Stimulated activated CD8-positive, alpha-beta memory T cell treated with anti-CD3 and anti-CD28 coated beads, Interleukin-4, amount 100 ng/mL, for 4 hours (primary cell): ENCODE results near the gene UTS2.

Experiments used
- DNase-seq, 2 donors: peaks; one replicate each; pipeline ENCODE4 v3.0.0-alpha.2; 2020; ENCODE audit warnings: low read depth in 2 of 2, low spot score in 1 of 2

Gene UTS2

DNA sequence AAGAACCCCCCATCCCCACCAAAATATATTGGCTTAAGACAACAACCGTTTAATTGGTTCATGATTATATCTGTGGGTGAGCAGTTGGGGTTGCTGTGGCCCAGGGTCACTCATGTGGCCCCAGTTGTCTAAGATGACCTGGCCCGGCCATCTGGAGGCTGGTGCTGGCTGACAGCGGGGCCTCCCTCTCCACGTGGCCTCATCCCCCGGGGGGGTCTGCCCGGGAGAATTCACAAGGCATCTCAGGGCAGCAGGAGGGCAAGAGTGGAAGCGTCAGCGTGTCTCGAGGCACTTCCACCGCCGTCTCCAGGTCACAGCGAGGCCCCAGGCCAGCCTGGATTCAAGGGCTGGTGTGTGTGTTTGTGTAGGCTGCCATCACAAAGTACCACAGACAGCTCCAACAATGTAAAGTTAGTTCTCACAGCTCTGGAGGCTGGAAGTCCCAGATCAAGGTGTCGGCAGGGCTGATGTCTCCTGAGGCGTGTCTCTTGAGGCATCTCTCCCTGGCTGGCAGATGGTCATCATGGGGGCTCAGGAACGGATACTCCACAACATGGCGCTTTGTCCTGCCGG, 11.0 kb upstream of the UTS2 start:
- no peak for DNase-seq

DNA sequence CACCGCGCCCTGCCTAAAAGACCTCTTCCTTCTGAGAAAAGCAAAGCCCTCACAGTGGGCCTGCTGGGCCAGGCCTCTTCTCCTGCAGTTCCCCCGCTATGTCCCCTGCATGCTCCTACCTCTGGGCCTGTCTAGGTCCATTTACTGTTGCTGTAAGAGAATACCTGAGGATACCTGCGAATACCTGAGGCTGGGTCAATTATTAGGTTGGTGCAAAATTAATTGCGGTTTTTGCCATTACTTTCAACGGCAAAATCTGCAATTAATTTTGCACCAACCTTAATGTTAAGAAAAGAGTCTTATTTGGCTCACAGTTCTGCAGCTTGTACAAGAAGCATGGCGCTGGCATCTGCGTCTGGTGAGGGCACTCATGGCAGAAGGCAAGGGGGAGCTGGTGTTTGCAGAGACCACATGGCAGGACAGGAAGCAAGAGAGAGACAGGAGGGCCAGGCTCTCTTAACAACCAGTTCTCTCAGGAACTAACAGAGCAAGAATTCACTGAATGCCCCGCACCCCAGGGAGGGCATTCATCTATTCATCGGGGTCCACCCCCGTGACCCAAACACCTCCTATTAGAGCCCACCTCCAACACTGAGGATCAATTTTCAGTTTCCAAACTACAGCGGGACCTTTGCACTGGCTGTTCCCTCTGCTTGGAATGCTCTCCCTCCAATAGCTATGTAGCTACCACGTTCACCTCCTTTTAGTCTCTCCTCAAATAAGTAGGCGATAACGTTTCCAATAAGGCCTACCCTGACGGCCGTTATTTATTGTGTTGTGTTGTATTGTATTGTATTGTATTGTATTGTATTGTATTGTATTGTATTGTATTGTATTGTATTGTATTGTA, 9.6 kb upstream of the UTS2 start:
- DNase-seq, result no peak

DNA sequence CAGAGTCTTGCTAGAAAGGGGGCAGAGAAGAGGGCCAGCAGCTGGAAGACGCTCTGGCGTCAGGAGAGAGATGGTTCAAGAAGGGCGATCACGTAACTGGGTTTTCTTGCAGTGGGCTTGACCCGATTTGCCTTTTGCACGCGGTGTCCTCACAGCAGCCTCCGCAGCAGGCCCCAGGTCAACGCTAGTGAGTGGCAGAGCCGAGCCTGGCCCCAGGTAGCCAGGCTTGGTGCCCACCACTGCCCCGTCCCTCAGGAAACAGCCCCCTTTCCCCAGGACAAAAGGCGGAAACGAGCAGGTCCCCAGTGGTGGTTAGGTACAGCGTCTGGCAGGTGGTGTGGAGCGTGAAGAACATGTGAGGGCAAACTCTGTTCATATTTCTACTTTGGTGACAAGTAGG, 8.6 kb upstream of the UTS2 start:
- DNase-seq, result no peak

DNA sequence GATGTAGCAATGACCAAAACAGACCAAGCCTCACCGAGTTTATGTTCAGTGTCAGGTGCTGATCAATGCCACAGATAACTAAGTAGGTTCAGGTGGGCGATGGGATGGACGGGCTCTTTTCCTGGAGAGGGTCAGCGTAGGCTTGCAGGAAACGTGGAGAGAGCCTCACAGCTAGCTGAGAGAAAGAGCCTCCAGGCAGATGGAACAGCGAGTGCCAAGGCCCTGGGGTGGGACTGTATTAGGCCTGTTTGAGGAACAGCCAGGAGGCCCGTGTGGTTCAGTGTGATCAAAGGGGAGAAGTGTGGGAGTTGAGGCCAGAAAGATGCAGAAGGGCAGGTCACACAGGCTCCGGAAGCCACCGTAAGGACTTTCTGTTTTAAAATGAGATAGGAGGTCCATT, 7.3 kb upstream of the UTS2 start:
- no peak for DNase-seq

DNA sequence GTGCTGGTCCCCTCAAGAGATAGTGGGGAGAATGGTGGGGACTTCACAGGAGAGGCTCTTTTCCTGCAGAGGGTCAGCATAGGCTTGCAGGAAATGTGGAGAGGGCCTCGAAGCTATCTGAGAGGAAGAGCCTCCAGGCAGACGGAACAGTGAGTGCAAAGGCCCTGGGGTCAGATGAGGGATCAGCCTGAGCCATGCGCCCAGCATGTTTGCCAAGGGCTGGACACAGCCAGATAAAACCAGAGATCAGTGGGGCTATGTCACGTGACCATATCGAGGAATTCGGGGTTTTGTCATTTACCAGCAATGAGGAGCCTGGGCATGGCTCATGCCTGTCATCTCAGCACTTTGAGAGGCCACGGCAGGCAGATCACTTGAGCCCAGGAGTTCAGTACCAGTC, 6.5 kb upstream of the UTS2 start:
- no peak for DNase-seq

DNA sequence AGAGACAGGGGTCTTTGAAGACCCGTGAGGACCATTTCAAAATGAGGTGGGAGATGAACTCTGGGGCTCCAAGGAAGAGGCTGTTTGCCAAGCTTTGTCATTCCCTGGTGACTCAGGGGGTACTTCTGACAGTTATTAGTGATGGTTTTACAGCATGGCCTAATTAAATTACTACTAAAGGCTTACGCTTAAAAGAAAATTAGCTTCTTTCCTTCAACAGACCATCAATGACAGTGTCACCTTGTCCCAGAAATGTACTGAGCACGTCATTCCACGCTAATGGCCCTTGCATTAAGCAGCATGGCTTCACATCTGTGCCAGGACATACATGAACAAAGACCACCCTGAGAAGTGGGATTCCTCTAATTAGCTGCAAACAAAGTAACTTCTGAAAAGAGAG, 5.1 kb upstream of the UTS2 start:
- no peak for DNase-seq

DNA sequence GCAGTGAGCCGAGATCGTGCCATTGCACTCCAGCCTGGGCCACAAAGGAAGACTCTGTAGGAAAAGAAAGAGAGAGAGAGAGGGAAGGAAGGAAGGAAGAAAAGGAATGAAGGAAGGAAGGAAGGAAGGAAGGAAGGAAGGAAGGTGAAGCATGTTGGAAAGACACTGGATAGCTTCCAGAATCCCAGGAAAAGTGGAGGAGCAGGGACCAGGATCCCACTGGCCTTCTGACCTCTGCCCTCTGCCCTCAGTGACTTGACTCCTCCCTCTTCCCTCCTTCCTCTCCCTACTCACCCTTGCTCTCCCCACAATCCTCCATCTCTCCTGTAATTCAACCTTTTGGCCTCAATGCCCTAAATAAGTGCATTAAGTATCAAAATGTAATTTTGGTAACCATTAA, 4.1 kb upstream of the UTS2 start:
- DNase-seq, result no peak

DNA sequence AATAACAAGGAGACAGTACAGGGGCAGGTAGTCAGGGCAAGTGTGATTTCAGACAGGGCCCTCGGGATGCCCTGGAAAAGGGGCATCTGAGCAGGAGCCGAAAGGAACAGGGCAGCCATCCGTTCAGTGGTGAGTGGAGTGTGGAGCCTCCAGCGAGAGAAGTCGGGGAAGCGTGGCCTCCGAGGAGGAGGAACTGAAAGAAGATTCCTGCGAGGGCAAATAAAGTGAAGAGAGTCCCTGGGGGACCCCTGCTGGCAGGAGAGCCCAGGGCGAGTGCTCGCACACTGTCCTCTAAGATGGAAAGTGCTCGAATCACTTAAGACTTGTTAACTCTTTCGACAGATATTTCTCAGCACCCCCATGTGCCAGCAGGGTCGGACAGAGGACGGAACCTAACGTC, 3.5 kb upstream of the UTS2 start:
- no peak for DNase-seq

DNA sequence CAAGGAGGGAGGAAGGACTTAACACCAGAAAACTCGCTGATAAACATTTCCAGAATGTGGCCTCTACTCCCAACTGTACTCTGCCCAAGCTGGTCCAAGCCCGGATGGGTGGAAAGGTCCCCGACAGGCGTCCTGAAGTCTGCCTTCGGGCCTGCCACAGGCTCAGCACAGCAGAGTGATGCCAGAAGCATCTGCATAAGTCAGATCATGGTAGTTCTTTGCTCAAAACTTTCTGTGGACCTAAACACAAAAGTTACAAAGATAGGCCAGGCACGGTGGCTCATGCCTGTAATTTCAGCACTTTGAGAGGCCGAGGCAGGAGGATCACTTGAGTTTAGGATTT, 790 bp upstream of the UTS2 start:
- no peak for DNase-seq

DNA sequence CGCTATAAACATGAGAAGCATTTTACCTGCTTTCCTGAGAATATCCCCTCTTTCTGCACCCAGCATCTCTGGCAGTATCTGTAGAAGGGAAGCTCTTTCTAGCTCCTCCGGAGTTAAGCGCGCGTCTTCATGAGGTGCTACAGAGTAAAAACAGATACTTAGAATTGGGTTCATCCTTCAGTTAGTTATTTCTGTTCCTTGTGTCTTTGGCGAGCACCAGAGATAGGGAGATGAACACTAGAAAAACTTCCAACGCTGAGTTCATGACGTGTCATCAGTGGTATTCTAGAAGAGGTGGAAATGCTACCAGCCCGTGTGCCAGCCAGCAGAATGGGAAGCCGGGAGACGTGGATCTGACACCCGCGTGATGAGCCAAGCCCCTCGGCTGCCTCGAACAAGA, 2.1 kb downstream of the UTS2 start:
- DNase-seq, result no peak

DNA sequence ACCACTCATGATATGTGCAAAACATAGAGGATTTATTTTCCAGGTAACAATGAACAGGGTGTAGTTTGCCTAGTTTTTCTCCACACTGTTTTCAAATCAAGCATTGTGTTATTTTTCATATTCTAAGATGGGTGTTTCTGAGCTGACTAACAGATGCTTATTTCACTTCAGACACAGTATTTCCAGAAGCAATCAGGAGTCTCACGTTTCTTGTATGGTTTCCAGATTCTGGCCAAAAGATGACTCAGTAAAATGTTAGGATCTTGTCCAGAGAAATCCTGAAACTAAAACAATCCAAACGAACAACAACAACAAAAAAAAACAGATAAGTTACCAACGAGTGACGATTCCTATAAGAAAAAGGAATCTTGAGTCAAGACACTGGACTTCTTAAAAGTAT, 5.3 kb downstream of the UTS2 start:
- DNase-seq, result no peak

DNA sequence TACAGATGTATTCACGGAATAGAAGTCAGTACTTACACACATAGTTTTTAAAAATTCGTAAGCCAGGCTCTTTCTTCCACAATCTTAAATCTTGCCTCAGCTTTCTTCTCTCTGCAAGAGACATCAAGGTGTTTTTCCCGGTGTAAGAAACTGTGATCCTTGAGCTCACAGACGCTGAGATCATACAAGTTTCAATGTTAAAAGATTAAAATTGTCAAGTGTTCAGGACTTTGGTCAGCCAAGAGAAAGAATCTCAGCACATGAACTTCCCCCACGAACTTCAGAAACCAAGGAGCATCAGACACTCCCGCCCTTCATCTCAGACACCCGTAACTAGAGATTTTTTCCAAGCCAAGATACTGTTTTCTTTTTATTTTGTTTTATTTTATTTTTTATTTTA, 6.2 kb downstream of the UTS2 start:
- DNase-seq, result no peak

DNA sequence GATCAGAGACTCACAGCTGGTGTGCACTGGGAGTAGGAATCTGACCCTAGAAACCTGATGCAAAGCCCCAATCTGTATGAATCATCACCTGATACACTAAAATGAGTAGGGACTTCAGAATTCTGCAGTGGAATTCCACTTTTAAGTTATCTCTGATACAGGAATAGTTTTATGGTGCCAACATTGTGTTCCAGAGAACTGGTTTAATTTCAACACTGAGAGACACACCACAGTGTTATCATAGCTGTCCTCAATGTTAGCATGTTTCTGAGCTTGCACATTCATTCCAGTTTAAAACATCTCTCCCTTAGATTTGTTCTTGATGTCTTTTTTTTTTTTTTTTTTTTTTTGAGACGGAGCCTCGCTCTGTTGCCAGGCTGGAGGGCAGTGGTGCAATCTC, 7.1 kb downstream of the UTS2 start:
- no peak for DNase-seq

DNA sequence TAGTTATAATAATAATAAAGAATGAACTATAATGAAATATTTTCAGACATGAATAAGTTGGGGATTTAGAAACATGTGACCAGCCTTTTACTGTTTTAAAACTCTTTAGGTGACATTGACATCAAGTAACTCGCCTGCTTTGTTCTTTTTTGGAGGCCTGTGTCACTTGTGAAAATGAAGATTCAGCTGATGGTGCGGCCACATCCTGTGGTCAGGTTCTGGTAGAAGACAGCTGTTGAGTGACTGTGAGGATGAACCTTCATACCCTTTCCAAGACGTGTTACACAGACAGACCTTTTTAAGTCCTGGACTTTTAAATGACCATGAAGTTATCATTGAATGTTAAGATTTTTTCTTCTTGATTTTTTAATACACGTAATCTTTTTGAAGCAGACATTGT, 10.3 kb downstream of the UTS2 start:
- DNase-seq, result no peak

DNA sequence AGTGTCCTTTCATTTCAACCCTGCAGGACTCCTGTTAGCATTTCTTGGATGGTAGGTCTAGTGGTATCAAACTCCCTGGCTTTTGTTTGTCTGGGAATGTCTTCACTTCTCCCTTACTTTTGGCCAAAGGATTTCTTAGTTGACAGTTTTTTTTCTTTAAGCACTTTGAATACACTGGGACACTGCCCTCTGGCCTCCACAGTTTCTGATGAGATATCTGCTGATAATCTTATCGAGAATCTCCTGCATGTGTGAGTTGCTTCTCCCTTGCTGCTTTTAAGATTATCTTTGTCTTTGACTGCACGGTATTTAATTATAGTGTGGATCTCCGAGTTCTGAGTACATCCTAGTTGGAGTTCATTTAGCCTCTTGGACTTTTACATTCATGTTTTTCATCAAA, 13.3 kb downstream of the UTS2 start:
- DNase-seq, result no peak

DNA sequence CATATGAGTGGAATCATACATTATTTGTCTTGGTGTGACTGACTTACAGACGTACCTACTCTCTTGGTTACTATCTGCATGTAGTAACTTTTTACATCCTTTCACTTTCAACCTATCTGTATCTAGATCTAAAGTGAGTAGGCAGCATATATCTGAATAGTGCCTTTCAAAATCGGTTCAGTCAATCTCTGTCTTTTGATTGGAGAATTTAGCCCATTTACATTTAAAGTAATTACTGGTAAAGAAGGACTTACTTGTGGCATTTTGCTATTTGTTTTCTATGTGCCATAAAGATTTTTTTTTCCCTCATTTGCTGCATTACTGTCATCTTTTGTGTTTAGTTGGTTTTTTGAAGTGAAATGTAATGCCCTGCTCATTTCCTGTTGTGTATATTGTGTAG, 14.2 kb downstream of the UTS2 start:
- no peak for DNase-seq

DNA sequence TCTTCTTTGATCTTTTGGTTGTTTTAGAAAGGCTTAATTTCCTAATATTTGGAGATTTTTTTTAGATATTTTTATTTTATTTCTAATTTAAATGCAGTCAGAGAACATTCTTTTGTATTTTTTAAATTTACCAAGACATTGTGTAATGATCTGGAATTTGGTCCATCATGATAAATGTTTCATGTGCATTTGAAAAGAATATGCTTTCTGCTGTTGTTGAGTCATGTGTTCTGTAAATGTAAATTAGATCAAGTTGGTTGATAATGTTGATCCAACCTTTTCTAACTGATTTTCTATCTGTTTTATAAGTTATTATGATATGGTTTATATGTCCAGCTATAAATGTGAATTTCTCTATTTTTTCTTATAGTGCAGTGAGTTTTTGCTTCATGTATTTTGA, 19.8 kb downstream of the UTS2 start:
- no peak for DNase-seq

DNA sequence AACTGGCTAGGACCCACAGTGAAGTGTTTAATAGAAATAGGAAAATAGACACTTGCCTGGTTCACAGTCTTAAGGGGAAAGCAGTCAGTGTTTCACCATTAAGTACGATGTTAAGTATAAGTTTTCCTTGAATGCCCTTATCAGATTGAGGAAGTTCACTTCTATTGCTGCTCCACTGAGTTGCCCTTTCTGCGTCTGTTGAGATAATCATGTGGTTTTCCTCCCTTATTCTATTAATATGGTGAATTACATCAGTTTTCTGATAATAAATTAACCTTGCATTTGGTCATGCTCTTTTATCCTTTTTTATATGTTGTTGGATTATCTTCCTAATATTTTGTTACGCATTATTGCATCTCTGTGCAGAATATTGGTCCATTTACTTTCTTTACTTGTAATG, 21.4 kb downstream of the UTS2 start:
- DNase-seq, result no peak

DNA sequence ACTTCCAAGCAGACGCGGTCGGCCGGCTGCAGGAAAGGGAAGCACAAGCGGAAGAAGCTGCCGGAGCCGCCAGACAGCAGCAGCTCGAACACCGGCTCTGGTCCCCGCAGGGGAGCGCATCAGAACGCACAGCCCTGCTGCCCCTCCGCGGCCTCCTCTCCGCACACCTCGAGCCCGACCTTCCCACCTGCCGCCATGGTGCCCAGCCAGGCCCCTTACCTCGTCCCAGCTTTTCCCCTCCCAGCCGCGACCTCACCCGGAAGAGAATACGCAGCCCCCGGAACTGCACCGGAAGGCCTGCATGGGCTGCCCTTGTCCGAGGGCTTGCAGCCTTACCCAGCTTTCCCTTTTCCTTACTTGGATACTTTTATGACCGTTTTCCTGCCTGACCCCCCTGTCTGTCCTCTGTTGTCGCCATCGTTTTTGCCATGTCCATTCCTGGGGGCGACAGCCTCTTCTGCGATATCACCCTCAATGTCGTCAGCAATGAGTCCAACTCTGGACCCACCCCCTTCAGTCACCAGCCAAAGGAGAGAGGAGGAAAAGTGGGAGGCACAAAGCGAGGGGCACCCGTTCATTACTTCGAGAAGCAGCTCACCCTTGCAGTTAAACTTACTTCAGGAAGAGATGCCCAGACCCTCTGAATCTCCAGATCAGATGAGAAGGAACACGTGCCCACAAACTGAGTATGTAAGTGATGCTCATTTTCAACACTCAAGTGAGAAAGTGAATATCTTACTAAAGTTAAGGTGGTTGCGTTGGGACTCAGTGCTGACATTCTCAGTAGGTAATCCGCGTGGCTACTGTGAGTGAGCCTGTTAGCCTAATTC, 25.5 kb downstream of the UTS2 start:
- no peak for DNase-seq

DNA sequence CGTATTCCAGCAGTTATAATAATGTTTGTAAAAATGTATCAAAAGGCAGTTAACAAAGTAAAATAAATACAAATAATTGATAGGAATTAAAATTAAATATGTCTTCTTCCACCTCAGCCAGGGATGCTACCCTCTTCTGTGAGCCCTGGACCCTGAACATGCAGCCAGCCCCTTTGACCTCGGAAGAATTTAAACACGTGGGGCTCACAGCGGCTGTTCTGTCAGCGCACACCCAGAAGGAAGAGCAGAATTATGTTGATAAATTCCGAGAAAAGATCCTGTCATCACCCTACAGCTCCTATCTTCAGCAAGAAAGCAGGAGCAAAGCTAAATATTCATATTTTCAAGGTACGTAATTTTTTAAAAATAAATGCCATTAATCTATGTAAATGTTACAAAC, 26.5 kb downstream of the UTS2 start:
- no peak for DNase-seq

DNA sequence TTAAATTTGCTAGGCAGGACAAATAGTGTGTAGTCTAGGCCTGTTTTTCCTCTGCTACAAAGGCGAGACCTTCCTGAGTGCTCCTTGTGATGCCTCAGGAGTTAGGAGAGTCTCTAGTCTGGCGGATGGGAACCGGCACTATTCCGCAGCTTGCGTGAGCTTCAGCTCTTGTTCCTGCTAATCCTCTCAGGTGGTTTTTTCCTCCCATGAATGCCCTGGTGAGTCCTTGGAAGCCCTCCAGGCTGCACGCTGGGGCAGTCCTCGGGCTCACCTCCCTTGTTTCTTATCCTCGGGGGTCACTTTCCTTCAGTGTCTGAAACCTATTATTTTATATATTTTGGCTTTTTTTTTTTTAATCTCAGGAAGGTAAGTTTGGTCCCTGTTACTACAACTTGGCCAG, 28.2 kb downstream of the UTS2 start:
- no peak for DNase-seq

DNA sequence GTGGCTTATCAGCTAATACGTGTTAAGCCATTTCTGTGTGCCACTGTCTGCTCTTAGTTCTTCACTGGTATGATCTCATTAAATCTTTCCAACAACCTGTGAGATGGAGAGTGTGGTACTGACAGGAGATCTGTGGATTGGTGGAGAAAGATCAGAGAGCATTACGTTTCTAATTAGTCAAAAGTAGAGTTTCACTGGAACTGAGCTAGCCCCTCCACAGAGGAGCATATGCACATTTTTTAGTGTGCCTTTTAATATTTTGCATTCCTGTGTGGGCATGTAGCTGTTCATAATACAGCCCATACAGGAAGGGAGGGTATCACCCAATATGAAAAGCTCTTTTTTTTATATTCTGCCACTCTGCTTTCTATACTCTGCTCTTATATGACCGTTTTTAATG, 31.6 kb downstream of the UTS2 start:
- no peak for DNase-seq
